HCT116 (cell line): ENCODE results near the gene MED16.

ENCODE experiments used
- CTCF ChIP-seq, 3 experiments: fragments of 200-600 bp in 1 of 3; sonication (generic) in 1 of 3; IDR thresholded peaks in 2 of 3; conservative IDR thresholded peaks in 1 of 3; 2 replicates each; pipeline ENCODE4 v1.5.1; 2012 to 2017; ENCODE audit warnings: low read depth in 2 of 3, low read length in 2 of 3, antibody characterized with exemption in 1 of 3, borderline replicate concordance in 1 of 3, control low read depth in 1 of 3, mild to moderate bottlenecking in 1 of 3, mixed read lengths in 1 of 3, mixed run types in 1 of 3, moderate library complexity in 1 of 3; ENCODE audit not compliant: insufficient read depth in 1 of 3
- EGR1 ChIP-seq: IDR thresholded peaks from 2 replicates; pipeline ENCODE4 v1.6.1; 2012; ENCODE audit warnings: low read depth
- EZH2 ChIP-seq: fragments of 200-600 bp; sonication (generic); IDR thresholded peaks from 2 replicates; pipeline ENCODE4 v1.6.1; 2017; ENCODE audit warnings: antibody characterized with exemption, mixed run types
- FOSL1 ChIP-seq: IDR thresholded peaks from 2 replicates; pipeline ENCODE4 v1.6.1; 2012; ENCODE audit warnings: low read depth
- TCF7L2 ChIP-seq: IDR thresholded peaks from 2 replicates; pipeline ENCODE4 v1.7.0; 2011; ENCODE audit warnings: borderline replicate concordance, inconsistent platforms; ENCODE audit not compliant: insufficient read depth, insufficient read length; ENCODE audit errors: extremely low read depth
- ZNF274 ChIP-seq: fragments of 200-500 bp; sonication (Bioruptor generic); IDR thresholded peaks from 2 replicates; pipeline ENCODE4 v1.6.1; 2014; ENCODE audit warnings: mild to moderate bottlenecking, low read depth, low read length, inconsistent platforms

- TF ChIP-seq FOSL1 (no peak), CTCF (IDR thresholded peaks at IDR 0.05 in 2 of 3, conservative IDR thresholded peaks at IDR 0.05 in 1 of 3; ENCODE audit: borderline replicate concordance in 1 of 3, insufficient read depth in 1 of 3, low read depth in 2 of 3, low read length in 2 of 3) (no peak), EGR1 (no peak), ZNF274 (no peak), EZH2 (no peak), TCF7L2 (no peak)
Measured at GRCh38 chr19:937259-937694, 44.3 kb upstream of the MED16 start.
